Measurements from ENCODE around the gene DCD.

The DCD gene

GRCh38 chr12:54604436-54604835 lies 43.7 kb downstream of the DCD start:
- Histone ChIP-seq H3K4me1 (ENCODE audit: control insufficient read depth, insufficient read depth, low read length) (no peaks in the 10 kb centered on the region), H3K4me3 (ENCODE audit: low read length) (no peak overlapping the region), H3K4me2 (ENCODE audit: low read length) (no peak overlapping the region), H3K9ac (ENCODE audit: low read depth, low read length) (no peak overlapping the region), H3K27me3 (ENCODE audit: control insufficient read depth, insufficient read depth, low read length) (peaks cover 17% of the 10 kb centered on the region), H3K36me3 (ENCODE audit: insufficient read depth, low read length) (no peaks in the 10 kb centered on the region), H3K9me3 (replicated peaks; ENCODE audit: low read length) (no peaks in the 10 kb centered on the region)

- no peak overlapping the region for H3K9ac ChIP-seq (ENCODE audit: low read depth, low read length)
- no peaks in the 10 kb centered on the region for H3K4me1 ChIP-seq (ENCODE audit: control insufficient read depth, insufficient read depth, low read length)
- H3K4me3 ChIP-seq (ENCODE audit: low read length), result no peak overlapping the region
- no peaks in the 10 kb centered on the region for H3K9me3 ChIP-seq (replicated peaks; ENCODE audit: low read length)
- peaks cover 17% of the 10 kb centered on the region for H3K27me3 ChIP-seq (ENCODE audit: control insufficient read depth, insufficient read depth, low read length)
- no peaks in the 10 kb centered on the region for H3K36me3 ChIP-seq (ENCODE audit: insufficient read depth, low read length)
- no peak overlapping the region for H3K4me2 ChIP-seq (ENCODE audit: low read length)
Observed at GRCh38 chr12:54603872-54604271, 44.3 kb downstream of the DCD start.

GRCh38 chr12:54603173-54603814 lies 44.9 kb downstream of the DCD start:
- no peak overlapping the region for H3K4me3 ChIP-seq (ENCODE audit: low read length)
- no peaks in the 10 kb centered on the region for H3K4me1 ChIP-seq (ENCODE audit: control insufficient read depth, insufficient read depth, low read length)
- H3K4me2 ChIP-seq (ENCODE audit: low read length), result no peak overlapping the region
- peaks cover 16% of the 10 kb centered on the region for H3K27me3 ChIP-seq (ENCODE audit: control insufficient read depth, insufficient read depth, low read length)
- no peak overlapping the region for H3K9ac ChIP-seq (ENCODE audit: low read depth, low read length)
- no peaks in the 10 kb centered on the region for H3K9me3 ChIP-seq (replicated peaks; ENCODE audit: low read length)
- no peaks in the 10 kb centered on the region for H3K36me3 ChIP-seq (ENCODE audit: insufficient read depth, low read length)

GRCh38 chr12:54602661-54603060 lies 45.5 kb downstream of the DCD start:
- no peak overlapping the region for H3K4me2 ChIP-seq (ENCODE audit: low read length)
- H3K4me3 ChIP-seq (ENCODE audit: low read length), result no peak overlapping the region
- H3K36me3 ChIP-seq (ENCODE audit: insufficient read depth, low read length), result no peaks in the 10 kb centered on the region
- H3K27me3 ChIP-seq (ENCODE audit: control insufficient read depth, insufficient read depth, low read length), result peaks cover 17% of the 10 kb centered on the region
- H3K9ac ChIP-seq (ENCODE audit: low read depth, low read length), result no peak overlapping the region
- H3K9me3 ChIP-seq (replicated peaks; ENCODE audit: low read length), result no peaks in the 10 kb centered on the region
- H3K4me1 ChIP-seq (ENCODE audit: control insufficient read depth, insufficient read depth, low read length), result no peaks in the 10 kb centered on the region

- Histone ChIP-seq H3K4me2 (ENCODE audit: low read length) (no peak overlapping the region), H3K4me3 (ENCODE audit: low read length) (no peak overlapping the region), H3K9ac (ENCODE audit: low read depth, low read length) (no peak overlapping the region), H3K4me1 (ENCODE audit: control insufficient read depth, insufficient read depth, low read length) (no peaks in the 10 kb centered on the region), H3K27me3 (ENCODE audit: control insufficient read depth, insufficient read depth, low read length) (peaks cover 15% of the 10 kb centered on the region), H3K36me3 (ENCODE audit: insufficient read depth, low read length) (no peaks in the 10 kb centered on the region), H3K9me3 (replicated peaks; ENCODE audit: low read length) (no peaks in the 10 kb centered on the region)
Observed at GRCh38 chr12:54601841-54602240, 46.3 kb downstream of the DCD start.

GRCh38 chr12:54598970-54599369 lies 49.2 kb downstream of the DCD start:
- H3K9ac ChIP-seq (ENCODE audit: low read depth, low read length), result no peak overlapping the region
- H3K4me1 ChIP-seq (ENCODE audit: control insufficient read depth, insufficient read depth, low read length), result no peaks in the 10 kb centered on the region
- peaks cover 24% of the 10 kb centered on the region for H3K27me3 ChIP-seq (ENCODE audit: control insufficient read depth, insufficient read depth, low read length)
- no peaks in the 10 kb centered on the region for H3K9me3 ChIP-seq (replicated peaks; ENCODE audit: low read length)
- H3K4me2 ChIP-seq (ENCODE audit: low read length), result no peak overlapping the region
- no peaks in the 10 kb centered on the region for H3K36me3 ChIP-seq (ENCODE audit: insufficient read depth, low read length)
- H3K4me3 ChIP-seq (ENCODE audit: low read length), result no peak overlapping the region

GRCh38 chr12:54596526-54596946 lies 51.6 kb downstream of the DCD start:
- Histone ChIP-seq H3K36me3 (ENCODE audit: insufficient read depth, low read length) (no peaks in the 10 kb centered on the region), H3K27me3 (ENCODE audit: control insufficient read depth, insufficient read depth, low read length) (peaks cover 45% of the 10 kb centered on the region)

GRCh38 chr12:54595471-54595870 lies 52.7 kb downstream of the DCD start:
- Histone ChIP-seq H3K4me2 (ENCODE audit: low read length) (no peak overlapping the region), H3K9me3 (replicated peaks; ENCODE audit: low read length) (no peaks in the 10 kb centered on the region), H3K4me3 (ENCODE audit: low read length) (no peak overlapping the region), H3K36me3 (ENCODE audit: insufficient read depth, low read length) (no peaks in the 10 kb centered on the region), H3K27me3 (ENCODE audit: control insufficient read depth, insufficient read depth, low read length) (peaks cover 55% of the 10 kb centered on the region), H3K4me1 (ENCODE audit: control insufficient read depth, insufficient read depth, low read length) (no peaks in the 10 kb centered on the region), H3K9ac (ENCODE audit: low read depth, low read length) (no peak overlapping the region)

More at GRCh38 chr12:54596526-54596946, 51.6 kb downstream of the DCD start:
- Histone ChIP-seq H3K4me1 (ENCODE audit: control insufficient read depth, insufficient read depth, low read length) (no peaks in the 10 kb centered on the region), H3K4me3 (ENCODE audit: low read length) (no peak overlapping the region), H3K4me2 (ENCODE audit: low read length) (no peak overlapping the region), H3K9me3 (replicated peaks; ENCODE audit: low read length) (no peaks in the 10 kb centered on the region), H3K9ac (ENCODE audit: low read depth, low read length) (no peak overlapping the region)
